Stimulated activated CD4-positive, alpha-beta T cell treated with anti-CD3 and anti-CD28 coated beads, TNF-alpha, amount 100 ng/mL, for 1 hour (primary cell): ENCODE results near the gene METTL8.
"Not testable (repeated sequence)": the region's sequence is repeated elsewhere in the genome, so short reads cannot be mapped to it uniquely, and the experiment has no call there.

Experiments
- DNase-seq, 3 donors: peaks; one replicate each; pipeline ENCODE4 v3.0.0-alpha.2; 2020; ENCODE audit warnings: low read depth in 3 of 3, low spot score in 1 of 3

The METTL8 gene

GRCh38 chr2:171402906-171403580, 30.7 kb downstream of the METTL8 start:
- DNase-seq: no peak

GRCh38 chr2:171401947-171402346, 31.8 kb downstream of the METTL8 start:
- no peak for DNase-seq

- no peak for DNase-seq
These were observed 33.4 kb downstream of the METTL8 start for GRCh38 chr2:171400395-171400794.

GRCh38 chr2:171399292-171399691, 34.5 kb downstream of the METTL8 start:
- DNase-seq: no peak

- DNase-seq: no peak
These were observed 39.5 kb downstream of the METTL8 start for GRCh38 chr2:171394164-171394740.

- DNase-seq: no peak
These were observed 40.3 kb downstream of the METTL8 start for GRCh38 chr2:171393487-171393886.

- no peak for DNase-seq
These were observed 42.3 kb downstream of the METTL8 start for GRCh38 chr2:171391532-171391931.

- no peak for DNase-seq
These were observed 42.8 kb downstream of the METTL8 start for GRCh38 chr2:171390941-171391516.

GRCh38 chr2:171389780-171390179, 44.0 kb downstream of the METTL8 start:
- no peak for DNase-seq

GRCh38 chr2:171389325-171389724, 44.5 kb downstream of the METTL8 start:
- DNase-seq: no peak

- no peak for DNase-seq
These were observed 46.7 kb downstream of the METTL8 start for GRCh38 chr2:171387052-171387451.

GRCh38 chr2:171386627-171387026, 47.2 kb downstream of the METTL8 start:
- DNase-seq: no peak

GRCh38 chr2:171383134-171383533, 50.7 kb downstream of the METTL8 start:
- DNase-seq: no peak

- DNase-seq: not testable (repeated sequence)
These were observed 51.6 kb downstream of the METTL8 start for GRCh38 chr2:171382175-171382574.

- DNase-seq: not testable (repeated sequence)
These were observed 55.9 kb downstream of the METTL8 start for GRCh38 chr2:171377852-171378251.

- DNase-seq: no peak
These were observed 66.1 kb downstream of the METTL8 start for GRCh38 chr2:171367692-171368091.

- no peak for DNase-seq
These were observed 68.0 kb downstream of the METTL8 start for GRCh38 chr2:171365778-171366177.

GRCh38 chr2:171365232-171365631, 68.6 kb downstream of the METTL8 start:
- DNase-seq: no peak

GRCh38 chr2:171362396-171362795, 71.4 kb downstream of the METTL8 start:
- DNase-seq: no peak

GRCh38 chr2:171360905-171361304, 72.9 kb downstream of the METTL8 start:
- DNase-seq: no peak

GRCh38 chr2:171353746-171354145, 80.0 kb downstream of the METTL8 start:
- DNase-seq: not testable (repeated sequence)

GRCh38 chr2:171348056-171348455, 85.7 kb downstream of the METTL8 start:
- DNase-seq: no peak

GRCh38 chr2:171347591-171348032, 86.2 kb downstream of the METTL8 start:
- no peak for DNase-seq
